CD4-positive, alpha-beta T cell (primary cell): ENCODE measurements around the gene KLF18. TPM values are rescaled to one million over a fixed set of nuclear protein-coding genes. Genes with fewer than 3 reads are reported as not detected.

Source experiments
- ATAC-seq: fragments of 200-7000 bp; cut with Tn5 transposase; one replicate; pipeline ENCODE4 v1.10.0; 2022; ENCODE audit warnings: mild to moderate bottlenecking; ENCODE audit not compliant: poor library complexity
- CTCF ChIA-PET: fragments of 350-600 bp; sonication (Branson Sonifier 250); formaldehyde crosslinking; loops from one replicate; lab custom pipeline; 2021; ENCODE audit warnings: antibody characterized with exemption, inconsistent platforms; lab: Charles Lee
- POLR2A ChIA-PET: fragments of 350-600 bp; sonication (Branson Sonifier 250); formaldehyde crosslinking; loops from one replicate; lab custom pipeline; 2021; ENCODE audit warnings: antibody characterized with exemption, inconsistent platforms; lab: Charles Lee
- DNase-seq, 14 experiments: peaks; one replicate each; pipeline ENCODE4 v3.0.0-alpha.2; 2013 to 2020; ENCODE audit warnings: mixed read lengths in 2 of 14
- H3K27ac ChIP-seq, 2 donors: one replicate each; pipeline versions ENCODE4 v1.5.1 to v1.7.0; 2013; ENCODE audit warnings: low read length in 2 of 2, low read depth in 1 of 2, mild to moderate bottlenecking in 1 of 2
- H3K27me3 ChIP-seq, 2 experiments: 1 replicate in 1 of 2; 2 replicates in 1 of 2; pipeline versions ENCODE4 v1.6.1 to v1.7.0; 2013; ENCODE audit warnings: low read length in 2 of 2, control low read depth in 1 of 2, mild to moderate bottlenecking in 1 of 2, moderate library complexity in 1 of 2; ENCODE audit not compliant: insufficient read depth in 2 of 2, control insufficient read depth in 1 of 2
- H3K36me3 ChIP-seq: one replicate; pipeline ENCODE4 v1.6.1; 2013; ENCODE audit warnings: low read length, control low read depth; ENCODE audit not compliant: insufficient read depth
- H3K4me1 ChIP-seq: one replicate; pipeline ENCODE4 v1.6.1; 2013; ENCODE audit warnings: low read length, control low read depth; ENCODE audit not compliant: insufficient read depth
- H3K4me3 ChIP-seq: one replicate; pipeline ENCODE4 v1.5.1; 2013; ENCODE audit warnings: mild to moderate bottlenecking, low read length, moderate library complexity
- H3K9me3 ChIP-seq, 2 experiments: 1 replicate in 1 of 2; 2 replicates in 1 of 2; pipeline versions ENCODE4 v1.6.1 to v1.7.0; 2013; ENCODE audit warnings: low read length in 2 of 2, mild to moderate bottlenecking in 2 of 2, control low read depth in 1 of 2, moderate library complexity in 1 of 2; ENCODE audit not compliant: control insufficient read depth in 1 of 2, insufficient read depth in 1 of 2
- H3K27ac Mint-ChIP-seq: one replicate; pipeline ENCODE4 v1.8.0; 2020; ENCODE audit warnings: mixed read lengths
- H3K27me3 Mint-ChIP-seq: one replicate; pipeline ENCODE4 v1.8.0; 2021; ENCODE audit warnings: mixed read lengths
- H3K36me3 Mint-ChIP-seq: one replicate; pipeline ENCODE4 v1.8.0; 2021; ENCODE audit warnings: low read depth, mixed read lengths
- H3K4me1 Mint-ChIP-seq: one replicate; pipeline ENCODE4 v1.8.0; 2021; ENCODE audit warnings: low read depth, mixed read lengths
- H3K4me3 Mint-ChIP-seq: one replicate; pipeline ENCODE4 v1.8.0; 2020; ENCODE audit warnings: mild to moderate bottlenecking, mixed read lengths
- H3K9me3 Mint-ChIP-seq: one replicate; pipeline ENCODE4 v1.8.0; 2020; ENCODE audit warnings: mixed read lengths
- CTCF ChIP-seq: fragments of 200-600 bp; IDR thresholded peaks from one replicate; pipeline ENCODE4 v1.8.0; 2022; ENCODE audit warnings: antibody characterized with exemption, mild to moderate bottlenecking
- intact Hi-C, 2 experiments: fragments of 100-400 bp; cut with DNase I in 1 of 2; cut with micrococcal nuclease in 1 of 2; formaldehyde crosslinking; loops; one replicate each; pipeline versions ENCODE4 v1.15.1 to v1.9.0; 2023 to 2025; cut with DNase I, micrococcal nuclease
- total RNA-seq, 174 experiments: library from RNA in 2 of 174; stranded (reverse) in 2 of 174; gene quantifications; one replicate each; pipeline ENCODE4 v1.2.3 and lab custom pipeline; 2021 to 2026

KLF18 gene
- total RNA-seq, 2 experiments from 2014 or later: not detected

GRCh38 chr1:44105810-44106209 lies 35.6 kb downstream of the KLF18 start:
- Histone ChIP-seq H3K9me3 (no peaks in the 10 kb centered on the region), H3K4me1 (no peaks in the 10 kb centered on the region), H3K27ac (no peak overlapping the region), H3K36me3 (no peaks in the 10 kb centered on the region), H3K27me3 (peaks cover 0 to 12% of the 10 kb centered on the region in 2 experiments), H3K4me3 (no peak overlapping the region)
- ATAC-seq (no peak), DNase-seq (no peak)
- no peak for TF ChIP-seq CTCF
- H3K9me3 Mint-ChIP-seq: no peaks in the 10 kb centered on the region
- ChIA-PET POLR2A (no interaction called here), CTCF (no interaction called here)
- intact Hi-C loops: no loop called here
- no peak overlapping the region for H3K27ac Mint-ChIP-seq
- no peak overlapping the region for H3K4me3 Mint-ChIP-seq
- H3K36me3 Mint-ChIP-seq: no peaks in the 10 kb centered on the region
- peaks cover 31% of the 10 kb centered on the region for H3K27me3 Mint-ChIP-seq
- H3K4me1 Mint-ChIP-seq: no peaks in the 10 kb centered on the region

- Histone ChIP-seq H3K9me3 (no peaks in the 10 kb centered on the region), H3K27me3 (peaks cover 0 to 12% of the 10 kb centered on the region in 2 experiments), H3K4me1 (no peaks in the 10 kb centered on the region), H3K27ac (no peak overlapping the region), H3K36me3 (no peaks in the 10 kb centered on the region), H3K4me3 (no peak overlapping the region)
- Mint-ChIP-seq H3K4me1 (no peaks in the 10 kb centered on the region), H3K27me3 (peaks cover 31% of the 10 kb centered on the region), H3K27ac (no peak overlapping the region), H3K36me3 (no peaks in the 10 kb centered on the region), H3K4me3 (no peak overlapping the region), H3K9me3 (no peaks in the 10 kb centered on the region)
- no peak for ATAC-seq
- no peak for DNase-seq
- ChIA-PET CTCF (no interaction called here), POLR2A (no interaction called here)
- no peak for TF ChIP-seq CTCF
- intact Hi-C loops: no loop called here
Measured at GRCh38 chr1:44103270-44104131, 37.9 kb downstream of the KLF18 start.

- peaks cover 0 to 4% of the 10 kb centered on the region in 2 experiments for H3K27me3 ChIP-seq
- no peak for TF ChIP-seq CTCF
- no peaks in the 10 kb centered on the region for H3K36me3 ChIP-seq
- H3K27ac ChIP-seq: no peak overlapping the region
- intact Hi-C loops: no loop called here
- no peaks in the 10 kb centered on the region for H3K4me1 Mint-ChIP-seq
- no peaks in the 10 kb centered on the region for H3K36me3 Mint-ChIP-seq
- no peak overlapping the region for H3K4me3 Mint-ChIP-seq
- no peak for ATAC-seq
- POLR2A ChIA-PET: no interaction called here
- H3K27ac Mint-ChIP-seq: no peak overlapping the region
- CTCF ChIA-PET: no interaction called here
- H3K4me3 ChIP-seq: no peak overlapping the region
- H3K9me3 Mint-ChIP-seq: no peaks in the 10 kb centered on the region
- H3K9me3 ChIP-seq: no peaks in the 10 kb centered on the region
- H3K27me3 Mint-ChIP-seq: peaks cover 16% of the 10 kb centered on the region
- DNase-seq: no peak
- no peaks in the 10 kb centered on the region for H3K4me1 ChIP-seq
Measured at GRCh38 chr1:44101328-44101727, 40.1 kb downstream of the KLF18 start.
